Measurements from ENCODE around the gene IVNS1ABP.
A peak's percentile ranks its signal among the peaks of the same experiment; 100 is the strongest.
"Not testable (repeated sequence)": the region's sequence is repeated elsewhere in the genome, so short reads cannot be mapped to it uniquely, and the experiment has no call there.

Gene IVNS1ABP

DNA sequence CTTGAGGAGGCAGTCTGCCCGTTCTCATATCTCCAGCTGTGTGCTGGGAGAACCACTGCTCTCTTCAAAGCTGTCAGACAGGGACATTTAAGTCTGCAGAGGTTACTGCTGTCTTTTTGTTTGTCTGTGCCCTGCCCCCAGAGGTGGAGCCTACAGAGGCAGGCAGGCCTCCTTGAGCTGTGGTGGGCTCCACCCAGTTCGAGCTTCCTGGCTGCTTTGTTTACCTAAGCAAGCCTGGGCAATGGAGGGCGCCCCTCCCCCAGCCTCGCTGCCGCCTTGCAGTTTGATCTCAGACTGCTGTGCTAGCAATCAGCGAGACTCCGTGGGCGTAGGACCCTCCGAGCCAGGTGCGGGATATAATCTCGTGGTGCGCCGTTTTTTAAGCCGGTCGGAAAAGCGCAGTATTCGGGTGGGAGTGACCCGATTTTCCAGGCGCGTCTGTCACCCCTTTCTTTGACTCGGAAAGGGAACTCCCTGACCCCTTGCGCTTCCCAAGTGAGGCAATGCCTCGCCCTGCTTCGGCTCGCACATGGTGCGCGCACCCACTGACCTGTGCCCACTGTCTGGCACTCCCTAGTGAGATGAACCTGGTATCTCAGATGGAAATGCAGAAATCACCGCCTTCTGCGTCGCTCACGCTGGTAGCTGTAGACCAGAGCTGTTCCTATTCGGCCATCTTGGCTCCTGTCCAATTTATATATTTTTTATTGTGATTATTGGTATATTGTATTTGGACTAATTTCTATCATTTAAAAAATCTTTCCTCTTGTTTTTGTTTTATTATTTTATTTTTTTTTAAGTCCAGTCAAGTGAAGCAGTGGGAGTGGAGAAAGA, 59.7 kb downstream of the IVNS1ABP start:
- DNase-seq (ENCODE audit: low spot score), result not testable (repeated sequence)

DNA sequence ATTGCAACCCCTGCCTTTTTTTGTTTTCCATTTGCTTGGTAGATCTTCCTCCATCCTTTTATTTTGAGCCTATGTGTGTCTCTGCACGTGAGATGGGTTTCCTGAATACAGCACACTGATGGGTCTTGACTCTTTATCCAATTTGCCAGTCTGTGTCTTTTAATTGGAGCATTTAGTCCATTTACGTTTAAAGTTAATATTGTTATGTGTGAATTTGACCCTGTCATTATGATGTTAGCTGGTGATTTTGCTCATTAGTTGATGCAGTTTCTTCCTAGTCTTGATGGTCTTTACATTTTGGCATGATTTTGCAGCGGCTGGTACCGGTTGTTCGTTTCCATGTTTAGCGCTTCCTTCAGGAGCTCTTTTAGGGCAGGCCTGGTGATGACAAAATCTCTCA, 61.4 kb downstream of the IVNS1ABP start:
- not testable (repeated sequence) for DNase-seq (ENCODE audit: low spot score)

DNA sequence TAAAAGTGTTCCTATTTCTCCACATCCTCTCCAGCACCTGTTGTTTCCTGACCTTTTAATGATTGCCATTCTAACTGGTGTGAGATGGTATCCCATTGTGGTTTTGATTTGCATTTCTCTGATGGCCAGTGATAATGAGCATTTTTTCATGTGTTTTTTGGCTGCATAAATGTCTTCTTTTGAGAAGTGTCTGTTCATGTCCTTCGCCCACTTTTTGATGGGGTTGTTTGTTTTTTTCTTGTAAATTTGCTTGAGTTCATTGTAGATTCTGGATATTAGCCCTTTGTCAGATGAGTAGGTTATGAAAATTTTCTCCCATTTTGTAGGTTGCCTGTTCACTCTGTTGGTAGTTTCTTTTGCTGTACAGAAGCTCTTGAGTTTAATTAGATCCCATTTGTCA, 64.6 kb downstream of the IVNS1ABP start:
- DNase-seq (ENCODE audit: low spot score), result not testable (repeated sequence)

DNA sequence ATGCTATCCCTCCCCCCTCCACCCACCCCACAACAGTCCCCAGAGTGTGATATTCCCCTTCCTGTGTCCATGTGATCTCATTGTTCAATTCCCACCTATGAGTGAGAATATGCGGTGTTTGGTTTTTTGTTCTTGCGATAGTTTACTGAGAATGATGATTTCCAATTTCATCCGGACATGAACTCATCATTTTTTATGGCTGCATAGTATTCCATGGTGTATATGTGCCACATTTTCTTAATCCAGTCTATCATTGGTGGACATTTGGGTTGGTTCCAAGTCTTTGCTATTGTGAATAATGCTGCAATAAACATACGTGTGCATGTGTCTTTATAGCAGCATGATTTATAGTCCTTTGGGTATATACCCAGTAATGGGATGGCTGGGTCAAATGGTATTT, 65.1 kb downstream of the IVNS1ABP start:
- not testable (repeated sequence) for DNase-seq (ENCODE audit: low spot score)

DNA sequence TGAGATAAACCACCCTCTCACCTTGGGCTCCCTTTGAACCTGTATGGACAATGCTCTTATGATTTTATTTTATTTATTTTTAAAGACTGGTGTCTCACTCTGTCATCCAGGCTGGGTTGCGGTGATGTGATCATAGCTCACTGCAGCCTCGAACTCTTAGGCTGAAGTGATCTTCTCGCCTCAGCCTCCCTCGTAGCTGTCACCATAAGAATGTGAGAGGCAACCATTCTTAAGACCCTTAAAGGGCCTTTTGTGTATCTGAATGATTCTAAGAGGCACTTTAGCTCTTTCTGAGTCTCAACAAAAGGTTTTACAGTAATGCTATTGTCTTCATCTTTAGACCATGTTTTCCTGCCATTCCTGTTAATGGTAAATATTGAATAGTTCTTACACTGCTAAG, 67.0 kb downstream of the IVNS1ABP start:
- no peak for DNase-seq (ENCODE audit: low spot score)

DNA sequence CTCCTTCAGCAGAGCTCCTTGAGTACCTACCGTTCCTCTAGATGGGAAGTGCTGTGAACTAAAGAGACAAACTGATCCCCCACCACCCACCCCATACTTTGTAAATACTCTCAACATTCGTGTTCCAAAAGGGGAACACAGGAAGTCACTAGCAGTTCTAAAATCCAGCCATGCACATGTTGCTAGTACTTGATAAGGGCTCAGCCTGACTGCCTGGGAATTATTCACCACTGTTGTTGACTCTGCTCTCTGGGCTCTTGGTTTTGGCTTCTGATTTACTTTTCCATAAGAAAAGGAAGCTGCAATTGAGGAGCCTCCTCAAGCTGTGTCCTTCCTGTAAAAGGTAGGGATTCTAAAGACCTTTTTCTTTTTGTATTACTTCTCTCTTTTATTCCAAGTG, 67.5 kb downstream of the IVNS1ABP start:
- DNase-seq (ENCODE audit: low spot score), result peak; percentile 14

All from iPS-NIHi11 (cell line).